ENCODE measurements around the gene CCDC138.
"Not testable (repeated sequence)": the region's sequence is repeated elsewhere in the genome, so short reads cannot be mapped to it uniquely, and the experiment has no call there.

CCDC138 gene, protein sequence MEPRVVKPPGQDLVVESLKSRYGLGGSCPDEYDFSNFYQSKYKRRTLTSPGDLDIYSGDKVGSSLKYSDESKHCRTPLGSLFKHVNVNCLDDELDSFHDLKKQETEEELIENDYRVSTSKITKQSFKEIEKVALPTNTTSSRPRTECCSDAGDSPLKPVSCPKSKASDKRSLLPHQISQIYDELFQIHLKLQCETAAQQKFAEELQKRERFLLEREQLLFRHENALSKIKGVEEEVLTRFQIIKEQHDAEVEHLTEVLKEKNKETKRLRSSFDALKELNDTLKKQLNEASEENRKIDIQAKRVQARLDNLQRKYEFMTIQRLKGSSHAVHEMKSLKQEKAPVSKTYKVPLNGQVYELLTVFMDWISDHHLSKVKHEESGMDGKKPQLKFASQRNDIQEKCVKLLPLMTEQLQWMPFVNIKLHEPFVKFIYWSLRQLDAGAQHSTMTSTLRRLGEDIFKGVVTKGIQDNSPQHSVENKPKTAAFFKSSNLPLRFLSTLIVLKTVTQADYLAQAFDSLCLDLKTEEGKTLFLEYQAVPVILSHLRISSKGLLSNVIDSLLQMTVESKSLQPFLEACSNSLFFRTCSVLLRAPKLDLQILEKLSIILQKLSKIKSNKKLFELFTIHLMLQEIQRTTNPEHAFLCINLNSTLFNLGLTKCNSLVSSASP
- 6.3 to 7.4 (median 6.9) reads per million in 3 donors for total RNA-seq

DNA sequence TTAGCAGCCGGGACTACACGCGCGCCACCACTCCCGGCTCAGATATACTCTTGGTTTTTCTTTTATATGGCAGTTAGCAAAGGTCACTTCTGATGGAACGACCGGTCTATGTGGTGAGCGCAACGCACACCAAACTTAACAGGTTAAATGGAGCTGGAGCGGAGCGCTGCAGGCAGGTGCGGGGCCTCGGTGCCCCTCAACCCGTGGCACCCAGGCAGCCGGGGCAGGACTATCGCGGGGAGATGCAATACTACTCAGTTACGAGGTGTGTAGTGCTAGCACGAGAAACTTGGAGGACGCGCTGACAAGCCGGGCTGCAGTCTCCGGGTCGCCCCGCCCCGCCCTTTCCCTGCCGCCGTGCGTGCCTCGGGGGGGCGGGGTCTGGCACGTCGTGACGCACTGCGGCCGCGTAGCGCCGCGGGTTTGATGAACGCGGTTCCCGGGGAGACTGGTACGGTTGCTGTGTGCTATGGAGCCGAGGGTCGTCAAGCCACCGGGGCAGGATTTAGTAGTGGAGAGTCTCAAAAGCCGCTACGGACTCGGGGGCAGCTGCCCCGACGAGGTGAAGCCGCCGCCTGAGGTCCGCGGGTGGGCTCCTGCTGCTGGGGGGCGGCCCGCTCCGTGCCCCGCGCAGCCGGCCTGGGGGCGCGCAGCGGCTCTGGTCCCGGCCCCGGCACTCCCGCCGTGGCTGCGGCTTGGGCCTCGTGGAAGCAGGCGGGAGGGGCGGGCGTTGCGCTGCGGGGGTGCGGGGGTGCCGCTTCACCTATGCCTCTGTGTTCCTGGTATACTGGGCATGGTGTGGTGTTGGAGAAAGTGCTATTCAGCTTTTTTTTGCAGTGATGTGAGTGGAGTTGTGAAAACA lies at the start of gene CCDC138:
Gene CCDC138 (plus strand): TSS at position 418 of the 862 bp plus-strand sequence. CDS start 52 bp downstream, at position 470.
- Histone ChIP-seq H3K4me3 (ENCODE audit: insufficient read depth, low read depth, low read length, poor library complexity, severe bottlenecking) (peak within 1 kb of the TSS; percentile 59), H3K27ac (ENCODE audit: insufficient read depth, low read length, poor library complexity, severe bottlenecking) (peak within 1 kb of the TSS; percentile 69), H3K27me3 (replicated peaks; ENCODE audit: control insufficient read depth, insufficient read depth, low read length, poor library complexity, severe bottlenecking) (no peaks in the 10 kb centered on the region), H3K36me3 (ENCODE audit: control insufficient read depth, insufficient read depth, low read length) (peaks cover 17% of the 10 kb centered on the region), H3K9me3 (ENCODE audit: control insufficient read depth, low read length) (no peaks in the 10 kb centered on the region), H3K4me1 (ENCODE audit: control insufficient read depth, insufficient read depth, low read length, poor library complexity, severe bottlenecking) (no peaks in the 10 kb centered on the region)
- DNase-seq = peak; percentile 71 to 81 (median 81)

DNA sequence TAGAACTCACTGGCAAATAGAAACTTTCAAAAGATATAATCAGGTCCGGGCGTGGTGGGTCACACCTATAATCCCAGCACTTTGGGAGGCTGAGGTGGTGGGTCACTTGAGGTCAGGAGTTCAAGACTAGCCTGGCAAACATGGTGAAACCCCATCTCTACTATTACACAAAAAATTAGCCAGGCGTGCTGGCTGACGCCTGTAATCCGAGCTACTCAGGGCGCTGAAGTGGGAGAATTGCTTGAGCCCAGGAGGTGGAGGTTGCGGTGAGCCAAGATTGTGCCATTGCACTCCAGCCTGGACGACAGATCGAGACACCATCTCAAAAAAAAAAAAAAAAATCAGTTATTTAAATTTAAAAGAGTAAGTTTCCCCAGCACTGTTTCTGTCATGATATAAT lies 28.6 kb upstream of the CCDC138 start:
- not testable (repeated sequence) for DNase-seq; H3K9me3 ChIP-seq (ENCODE audit: control insufficient read depth, low read length); H3K36me3 ChIP-seq (ENCODE audit: control insufficient read depth, insufficient read depth, low read length); H3K4me1 ChIP-seq (ENCODE audit: control insufficient read depth, insufficient read depth, low read length, poor library complexity, severe bottlenecking); H3K27ac ChIP-seq (ENCODE audit: insufficient read depth, low read length, poor library complexity, severe bottlenecking); H3K27me3 ChIP-seq (replicated peaks; ENCODE audit: control insufficient read depth, insufficient read depth, low read length, poor library complexity, severe bottlenecking); H3K4me3 ChIP-seq (ENCODE audit: insufficient read depth, low read depth, low read length, poor library complexity, severe bottlenecking)

DNA sequence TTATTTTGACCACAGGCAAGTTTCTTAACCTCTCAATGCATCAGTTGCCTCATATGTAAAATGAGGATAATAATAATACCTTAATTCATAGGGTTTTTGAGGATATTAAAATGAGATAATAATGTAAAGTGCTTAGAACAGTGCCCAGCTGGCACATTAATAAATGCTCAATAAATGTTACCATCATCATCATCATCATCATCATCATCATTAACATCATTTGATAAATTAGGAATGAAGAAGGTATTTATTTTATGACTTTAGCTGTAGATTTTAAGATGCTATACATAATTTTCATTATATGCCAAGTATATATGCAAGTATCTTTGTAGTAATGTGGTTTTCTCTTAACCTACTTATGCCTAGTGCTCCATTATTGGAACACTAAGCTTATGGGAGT lies 24.0 kb upstream of the CCDC138 start:
- not testable (repeated sequence) for H3K4me3 ChIP-seq (ENCODE audit: insufficient read depth, low read depth, low read length, poor library complexity, severe bottlenecking); H3K27ac ChIP-seq (ENCODE audit: insufficient read depth, low read length, poor library complexity, severe bottlenecking); DNase-seq; H3K9me3 ChIP-seq (ENCODE audit: control insufficient read depth, low read length); H3K4me1 ChIP-seq (ENCODE audit: control insufficient read depth, insufficient read depth, low read length, poor library complexity, severe bottlenecking); H3K27me3 ChIP-seq (replicated peaks; ENCODE audit: control insufficient read depth, insufficient read depth, low read length, poor library complexity, severe bottlenecking)
- H3K36me3 ChIP-seq (ENCODE audit: control insufficient read depth, insufficient read depth, low read length) = peaks cover 29% of the 10 kb centered on the region

DNA sequence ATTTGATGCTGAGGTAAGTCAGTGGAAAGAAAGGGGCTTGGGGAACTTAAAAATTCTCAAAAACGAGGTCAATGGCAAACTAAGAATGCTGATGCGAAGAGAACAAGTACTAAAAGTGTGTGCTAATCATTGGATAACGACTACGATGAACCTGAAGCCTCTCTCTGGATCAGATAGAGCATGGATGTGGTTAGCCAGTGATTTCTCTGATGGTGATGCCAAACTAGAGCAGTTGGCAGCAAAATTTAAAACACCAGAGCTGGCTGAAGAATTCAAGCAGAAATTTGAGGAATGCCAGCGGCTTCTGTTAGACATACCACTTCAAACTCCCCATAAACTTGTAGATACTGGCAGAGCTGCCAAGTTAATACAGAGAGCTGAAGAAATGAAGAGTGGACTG lies 19.9 kb upstream of the CCDC138 start:
- H3K4me1 ChIP-seq (ENCODE audit: control insufficient read depth, insufficient read depth, low read length, poor library complexity, severe bottlenecking) = not testable (repeated sequence)

DNA sequence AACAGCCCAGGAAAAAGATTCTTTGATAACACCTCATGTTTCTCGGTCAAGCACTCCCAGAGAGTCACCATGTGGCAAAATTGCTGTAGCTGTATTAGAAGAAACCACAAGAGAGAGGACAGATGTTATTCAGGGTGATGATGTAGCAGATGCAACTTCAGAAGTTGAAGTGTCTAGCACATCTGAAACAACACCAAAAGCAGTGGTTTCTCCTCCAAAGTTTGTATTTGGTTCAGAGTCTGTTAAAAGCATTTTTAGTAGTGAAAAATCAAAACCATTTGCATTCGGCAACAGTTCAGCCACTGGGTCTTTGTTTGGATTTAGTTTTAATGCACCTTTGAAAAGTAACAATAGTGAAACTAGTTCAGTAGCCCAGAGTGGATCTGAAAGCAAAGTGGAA lies 18.7 kb upstream of the CCDC138 start:
- not testable (repeated sequence) for H3K9me3 ChIP-seq (ENCODE audit: control insufficient read depth, low read length); H3K4me3 ChIP-seq (ENCODE audit: insufficient read depth, low read depth, low read length, poor library complexity, severe bottlenecking); H3K4me1 ChIP-seq (ENCODE audit: control insufficient read depth, insufficient read depth, low read length, poor library complexity, severe bottlenecking); DNase-seq; H3K27ac ChIP-seq (ENCODE audit: insufficient read depth, low read length, poor library complexity, severe bottlenecking); H3K27me3 ChIP-seq (replicated peaks; ENCODE audit: control insufficient read depth, insufficient read depth, low read length, poor library complexity, severe bottlenecking)
- H3K36me3 ChIP-seq (ENCODE audit: control insufficient read depth, insufficient read depth, low read length) = peaks cover 32% of the 10 kb centered on the region

More for the DNA sequence above, 19.9 kb upstream of the CCDC138 start:
- not testable (repeated sequence) for DNase-seq; H3K4me3 ChIP-seq (ENCODE audit: insufficient read depth, low read depth, low read length, poor library complexity, severe bottlenecking); H3K9me3 ChIP-seq (ENCODE audit: control insufficient read depth, low read length); H3K27me3 ChIP-seq (replicated peaks; ENCODE audit: control insufficient read depth, insufficient read depth, low read length, poor library complexity, severe bottlenecking); H3K27ac ChIP-seq (ENCODE audit: insufficient read depth, low read length, poor library complexity, severe bottlenecking)
- peaks cover 24% of the 10 kb centered on the region for H3K36me3 ChIP-seq (ENCODE audit: control insufficient read depth, insufficient read depth, low read length)

DNA sequence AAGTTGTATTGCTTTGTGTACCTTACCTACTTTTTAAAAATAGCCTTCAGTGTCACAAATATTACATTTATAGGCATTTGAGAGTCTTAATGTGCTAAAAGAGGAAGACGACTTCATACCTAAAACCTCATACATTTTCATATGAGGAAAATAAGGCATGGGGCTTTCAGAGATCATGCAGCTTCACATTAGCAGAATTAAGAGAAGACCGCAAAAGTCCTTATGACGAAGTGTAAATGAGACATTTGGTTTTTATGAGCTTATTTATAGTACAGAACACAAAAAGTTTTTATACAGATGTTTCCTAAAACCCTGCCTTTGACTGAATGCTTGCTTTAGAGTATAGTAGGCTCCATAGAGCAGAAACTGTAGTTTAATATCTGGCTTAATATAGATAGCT lies 10.1 kb upstream of the CCDC138 start:
- Histone ChIP-seq H3K4me3 (ENCODE audit: insufficient read depth, low read depth, low read length, poor library complexity, severe bottlenecking) (no peak overlapping the region), H3K36me3 (ENCODE audit: control insufficient read depth, insufficient read depth, low read length) (peaks cover 68% of the 10 kb centered on the region), H3K9me3 (ENCODE audit: control insufficient read depth, low read length) (no peaks in the 10 kb centered on the region), H3K27ac (ENCODE audit: insufficient read depth, low read length, poor library complexity, severe bottlenecking) (no peak overlapping the region), H3K4me1 (ENCODE audit: control insufficient read depth, insufficient read depth, low read length, poor library complexity, severe bottlenecking) (no peaks in the 10 kb centered on the region), H3K27me3 (replicated peaks; ENCODE audit: control insufficient read depth, insufficient read depth, low read length, poor library complexity, severe bottlenecking) (no peaks in the 10 kb centered on the region)
- no peak for DNase-seq

DNA sequence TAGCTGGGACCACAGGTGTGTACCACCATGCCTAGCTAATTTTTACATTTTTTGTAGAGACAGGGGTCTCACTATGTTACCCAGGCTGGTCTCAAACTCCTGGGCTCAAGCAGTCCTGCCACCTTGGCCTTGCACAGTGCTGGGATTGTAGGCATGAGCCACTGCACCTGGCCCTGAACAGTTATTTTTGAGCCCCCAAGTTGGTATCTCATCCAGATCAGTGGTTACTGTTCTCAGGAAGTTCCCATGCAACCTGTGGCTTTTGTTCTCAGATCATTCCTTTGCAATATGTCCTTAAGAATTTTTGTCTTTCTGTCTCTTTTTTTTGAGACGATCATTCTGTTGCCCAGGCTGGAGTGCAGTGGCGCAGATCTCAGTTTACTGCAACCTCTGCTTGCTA lies 7.7 kb upstream of the CCDC138 start:
- Histone ChIP-seq H3K36me3 (ENCODE audit: control insufficient read depth, insufficient read depth, low read length) (peaks cover 64% of the 10 kb centered on the region), H3K27me3 (replicated peaks; ENCODE audit: control insufficient read depth, insufficient read depth, low read length, poor library complexity, severe bottlenecking) (no peaks in the 10 kb centered on the region), H3K4me3 (ENCODE audit: insufficient read depth, low read depth, low read length, poor library complexity, severe bottlenecking) (no peak overlapping the region), H3K27ac (ENCODE audit: insufficient read depth, low read length, poor library complexity, severe bottlenecking) (no peak overlapping the region), H3K9me3 (ENCODE audit: control insufficient read depth, low read length) (no peaks in the 10 kb centered on the region), H3K4me1 (ENCODE audit: control insufficient read depth, insufficient read depth, low read length, poor library complexity, severe bottlenecking) (no peaks in the 10 kb centered on the region)
- no peak for DNase-seq

DNA sequence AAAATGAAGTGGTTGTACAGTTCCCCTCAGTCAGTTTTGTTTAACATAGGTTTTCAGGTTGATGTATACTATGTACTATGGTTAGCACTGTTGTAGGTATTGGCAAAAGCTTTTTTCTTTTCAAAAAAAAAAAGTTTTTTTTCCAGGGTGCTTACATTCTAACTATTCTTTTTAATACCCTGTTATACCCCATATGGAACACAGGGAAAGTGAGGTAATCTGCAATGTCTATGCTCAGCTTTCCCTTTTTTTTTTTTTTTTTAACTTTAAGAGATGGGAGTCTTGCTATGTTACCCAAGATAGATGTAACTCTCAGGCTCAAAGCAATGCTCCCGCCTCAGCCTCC lies 590 bp upstream of the CCDC138 start:
- peak overlapping the region; percentile 69 for H3K27ac ChIP-seq (ENCODE audit: insufficient read depth, low read length, poor library complexity, severe bottlenecking)
- H3K9me3 ChIP-seq (ENCODE audit: control insufficient read depth, low read length) = no peaks in the 10 kb centered on the region
- no peaks in the 10 kb centered on the region for H3K4me1 ChIP-seq (ENCODE audit: control insufficient read depth, insufficient read depth, low read length, poor library complexity, severe bottlenecking)

DNA sequence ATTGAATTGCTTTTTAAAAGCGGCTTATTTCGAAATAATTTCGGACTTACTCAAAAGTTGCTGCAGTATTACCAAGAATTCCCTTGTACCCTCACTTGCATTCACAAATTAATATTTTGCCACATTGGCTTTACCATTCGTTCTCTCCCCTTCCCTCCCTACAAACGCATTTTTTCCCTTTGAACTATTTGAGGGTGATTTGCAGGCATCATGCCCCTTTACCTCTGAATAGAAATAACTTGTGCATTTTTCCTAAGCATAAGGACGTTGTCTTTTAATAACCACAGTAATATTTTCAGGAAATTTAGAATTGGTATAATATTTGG lies 608 bp downstream of the CCDC138 start:
- no peaks in the 10 kb centered on the region for H3K4me1 ChIP-seq (ENCODE audit: control insufficient read depth, insufficient read depth, low read length, poor library complexity, severe bottlenecking)
- no peak for DNase-seq
- peak overlapping the region; percentile 59 for H3K4me3 ChIP-seq (ENCODE audit: insufficient read depth, low read depth, low read length, poor library complexity, severe bottlenecking)
- peak overlapping the region; percentile 69 for H3K27ac ChIP-seq (ENCODE audit: insufficient read depth, low read length, poor library complexity, severe bottlenecking)
- H3K36me3 ChIP-seq (ENCODE audit: control insufficient read depth, insufficient read depth, low read length) = peaks cover 12% of the 10 kb centered on the region
- no peaks in the 10 kb centered on the region for H3K27me3 ChIP-seq (replicated peaks; ENCODE audit: control insufficient read depth, insufficient read depth, low read length, poor library complexity, severe bottlenecking)
- H3K9me3 ChIP-seq (ENCODE audit: control insufficient read depth, low read length) = no peaks in the 10 kb centered on the region

More for the DNA sequence above, 590 bp upstream of the CCDC138 start:
- Histone ChIP-seq H3K27me3 (replicated peaks; ENCODE audit: control insufficient read depth, insufficient read depth, low read length, poor library complexity, severe bottlenecking) (no peaks in the 10 kb centered on the region), H3K36me3 (ENCODE audit: control insufficient read depth, insufficient read depth, low read length) (peaks cover 18% of the 10 kb centered on the region), H3K4me3 (ENCODE audit: insufficient read depth, low read depth, low read length, poor library complexity, severe bottlenecking) (peak overlapping the region; percentile 59)
- DNase-seq = no peak
